HepG2 (cell line): ENCODE data around the gene LUC7L. TPM values are rescaled to one million over a fixed set of nuclear protein-coding genes. Genes with fewer than 3 reads are reported as not detected.

Experiments used
- EP300 ChIP-seq, 3 experiments: sonication (generic) in 1 of 3; formaldehyde crosslinking in 1 of 3; IDR thresholded peaks; 2 replicates each; pipeline versions ENCODE4 v1.5.1 to v1.6.1; 2011 to 2020; ENCODE audit warnings: low read depth in 2 of 3, low read length in 2 of 3, borderline replicate concordance in 1 of 3, improper control_type of control experiment in 1 of 3, mild to moderate bottlenecking in 1 of 3, missing genetic modification reagents in 1 of 3, moderate library complexity in 1 of 3
- HNRNPUL1 ChIP-seq: fragments of 200-400 bp; formaldehyde crosslinking; IDR thresholded peaks from 2 replicates; pipeline ENCODE4 v1.6.1; 2017; ENCODE audit warnings: low read depth, mild to moderate bottlenecking, low read length, moderate library complexity
- HOXA9 ChIP-seq: sonication (generic); formaldehyde crosslinking; IDR thresholded peaks from 2 replicates; pipeline ENCODE4 v1.8.1; 2022; ENCODE audit warnings: missing genetic modification reagents, mild to moderate bottlenecking, moderate library complexity, borderline replicate concordance
- RARG ChIP-seq: sonication (generic); formaldehyde crosslinking; IDR thresholded peaks from 2 replicates; pipeline ENCODE4 v1.4.0; 2020; ENCODE audit warnings: low read depth, mild to moderate bottlenecking, missing genetic modification reagents
- RELA ChIP-seq: sonication (generic); formaldehyde crosslinking; IDR thresholded peaks from 2 replicates; pipeline ENCODE4 v1.4.0; 2020; ENCODE audit warnings: missing genetic modification reagents
- SNAPC2 ChIP-seq: sonication (generic); formaldehyde crosslinking; IDR thresholded peaks from 2 replicates; pipeline ENCODE4 v1.8.1; 2022; ENCODE audit warnings: mild to moderate bottlenecking, missing genetic modification reagents
- WIZ ChIP-seq: sonication (generic); formaldehyde crosslinking; IDR thresholded peaks from 2 replicates; pipeline ENCODE4 v1.5.1; 2020; ENCODE audit warnings: mild to moderate bottlenecking, missing genetic modification reagents
- YEATS2 ChIP-seq: sonication (generic); formaldehyde crosslinking; IDR thresholded peaks from 2 replicates; pipeline ENCODE4 v1.4.0; 2020; ENCODE audit warnings: missing genetic modification reagents, borderline replicate concordance
- ZNF224 ChIP-seq: sonication (generic); formaldehyde crosslinking; IDR thresholded peaks from 2 replicates; pipeline ENCODE4 v1.5.0; 2020; ENCODE audit warnings: mild to moderate bottlenecking, missing genetic modification reagents
- ZNF251 ChIP-seq: sonication (generic); formaldehyde crosslinking; IDR thresholded peaks from 2 replicates; pipeline ENCODE4 v1.9.0; 2021; ENCODE audit warnings: mild to moderate bottlenecking, missing genetic modification reagents
- ZNF333 ChIP-seq: sonication (generic); formaldehyde crosslinking; IDR thresholded peaks from 2 replicates; pipeline ENCODE4 v1.4.0; 2020; ENCODE audit warnings: mild to moderate bottlenecking, missing genetic modification reagents, borderline replicate concordance
- ZNF430 ChIP-seq: sonication (generic); formaldehyde crosslinking; IDR thresholded peaks from 2 replicates; pipeline ENCODE4 v1.9.0; 2021; ENCODE audit warnings: mild to moderate bottlenecking, missing genetic modification reagents
- polyA plus RNA-seq, 8 experiments: library from polyadenylated mRNA; depleted of rRNA in 3 of 8; stranded (reverse) in 7 of 8; unstranded in 1 of 8; fragments of >200 nt; fragmentation: Illumina TruSeq in 4 of 8; extraction: Trizol in 4 of 8; gene quantifications; 2 replicates each; pipeline versions ENCODE4 v1.2.1 to v1.2.3, GENCODE V29; 2011 to 2016; ENCODE audit warnings: low read depth in 4 of 8, missing spikeins in 1 of 8, mixed read lengths in 1 of 8; ENCODE audit not compliant: insufficient read depth in 1 of 8
- total RNA-seq, 5 experiments: library from RNA; depleted of rRNA; stranded (reverse); fragments of >200 nt; fragmentation: Illumina TruSeq; extraction: Trizol; gene quantifications; 2 replicates each; pipeline ENCODE4 v1.2.3, GENCODE V29; 2016; ENCODE audit warnings: low read depth in 1 of 5
- TF ChIP-seq, protein P1 (sequence below): sonication (generic); formaldehyde crosslinking; IDR thresholded peaks from 2 replicates; pipeline ENCODE4 v1.4.0; 2020; ENCODE audit warnings: mild to moderate bottlenecking, missing genetic modification reagents
- TF ChIP-seq, protein P2 (sequence below): sonication (generic); formaldehyde crosslinking; IDR thresholded peaks from 2 replicates; pipeline ENCODE4 v1.8.1; 2023; ENCODE audit warnings: mild to moderate bottlenecking, moderate library complexity, missing genetic modification reagents
- TF ChIP-seq, protein P3 (sequence below): sonication (generic); formaldehyde crosslinking; IDR thresholded peaks from 2 replicates; pipeline ENCODE4 v1.5.1; 2020; ENCODE audit warnings: missing genetic modification reagents, mild to moderate bottlenecking, borderline replicate concordance
- TF ChIP-seq, protein P4 (sequence below): sonication (generic); formaldehyde crosslinking; IDR thresholded peaks from 2 replicates; pipeline ENCODE4 v1.5.1; 2020; ENCODE audit warnings: mild to moderate bottlenecking, missing genetic modification reagents
- TF ChIP-seq, protein P5 (sequence below): sonication (generic); formaldehyde crosslinking; IDR thresholded peaks from 2 replicates; pipeline ENCODE4 v1.8.1; 2023; ENCODE audit warnings: mild to moderate bottlenecking, inconsistent platforms, moderate library complexity, missing genetic modification reagents, borderline replicate concordance
- TF ChIP-seq, protein P6 (sequence below): sonication (generic); formaldehyde crosslinking; IDR thresholded peaks from 2 replicates; pipeline ENCODE4 v1.4.0; 2020; ENCODE audit warnings: mild to moderate bottlenecking, missing genetic modification reagents

LUC7L gene
- total and polyA plus RNA-seq, 2 of the 13 experiments (the other 11 are each of a cell fraction or from before 2014, with no cell fraction given), result 48.7 to 56.9 TPM

DNA sequence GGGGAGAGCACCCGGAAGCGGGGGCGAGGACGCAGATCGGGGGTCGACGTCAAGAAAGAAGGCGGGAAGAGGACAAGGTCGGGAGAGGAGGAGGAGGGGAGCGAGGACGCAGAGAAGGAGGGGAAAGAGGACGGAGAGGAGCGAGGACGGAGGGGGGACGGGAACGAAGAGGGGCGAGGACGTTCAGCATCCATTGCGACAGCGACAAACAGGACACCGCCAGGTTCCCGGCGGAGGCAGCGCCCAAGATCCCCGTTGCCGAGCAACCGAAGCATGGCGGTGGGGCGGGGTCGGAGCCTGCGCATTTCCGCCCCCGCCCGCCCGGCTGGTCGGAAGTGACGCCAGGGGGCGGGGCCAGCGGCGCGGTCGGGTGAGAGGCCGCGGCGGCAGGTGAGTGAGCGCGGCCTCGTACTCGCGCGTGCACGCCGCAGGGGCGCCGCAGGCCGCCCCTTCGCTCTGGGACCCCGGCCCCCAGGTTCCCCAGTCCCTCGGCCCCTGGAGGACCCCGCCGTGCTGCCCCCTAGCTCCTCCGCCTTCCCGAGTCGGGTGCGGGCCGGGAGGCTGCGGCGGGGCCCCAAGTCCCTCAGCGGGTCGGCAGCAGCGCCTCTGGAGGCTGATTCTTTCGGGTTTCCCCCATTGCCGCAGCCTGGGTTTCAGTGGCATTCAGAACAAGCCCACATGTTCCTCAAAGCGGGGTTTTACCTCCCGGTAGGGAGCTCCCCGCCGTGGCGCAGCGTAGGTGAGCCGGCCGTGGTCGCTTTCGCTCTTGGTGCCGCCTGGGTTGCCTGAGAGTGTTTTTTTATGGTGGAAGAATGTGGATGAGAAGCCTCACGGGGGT, 5.4 kb upstream of the LUC7L start, which contains the start of gene FAM234A (continued):
- TF ChIP-seq WIZ (no peak), RARG (CRISPR knock-in tag) (no peak), RELA (CRISPR knock-in tag) (no peak), ZNF333 (CRISPR knock-in tag) (no peak), YEATS2 (CRISPR knock-in tag) (no peak), EP300 (IDR thresholded peaks at IDR 0.05; ENCODE audit: low read depth in 2 of 2, low read length in 2 of 2) (0 out of 4 replicates have a peak, but pooled peaks of 1 of the 2 experiments have one; percentile 6), EP300 (CRISPR knock-in tag; IDR thresholded peaks at IDR 0.05; ENCODE audit: borderline replicate concordance) (peak; percentile 14; the same call in 1 of the 2 replicates), ZNF251 (CRISPR knock-in tag) (no peak), SNAPC2 (CRISPR knock-in tag) (no peak), HNRNPUL1 (no peak), HOXA9 (CRISPR knock-in tag) (no peak), ZNF224 (CRISPR knock-in tag) (no peak; the same call in 1 of the 2 replicates), ZNF430 (CRISPR knock-in tag) (no peak)
- TF ChIP-seq, protein P1, sequence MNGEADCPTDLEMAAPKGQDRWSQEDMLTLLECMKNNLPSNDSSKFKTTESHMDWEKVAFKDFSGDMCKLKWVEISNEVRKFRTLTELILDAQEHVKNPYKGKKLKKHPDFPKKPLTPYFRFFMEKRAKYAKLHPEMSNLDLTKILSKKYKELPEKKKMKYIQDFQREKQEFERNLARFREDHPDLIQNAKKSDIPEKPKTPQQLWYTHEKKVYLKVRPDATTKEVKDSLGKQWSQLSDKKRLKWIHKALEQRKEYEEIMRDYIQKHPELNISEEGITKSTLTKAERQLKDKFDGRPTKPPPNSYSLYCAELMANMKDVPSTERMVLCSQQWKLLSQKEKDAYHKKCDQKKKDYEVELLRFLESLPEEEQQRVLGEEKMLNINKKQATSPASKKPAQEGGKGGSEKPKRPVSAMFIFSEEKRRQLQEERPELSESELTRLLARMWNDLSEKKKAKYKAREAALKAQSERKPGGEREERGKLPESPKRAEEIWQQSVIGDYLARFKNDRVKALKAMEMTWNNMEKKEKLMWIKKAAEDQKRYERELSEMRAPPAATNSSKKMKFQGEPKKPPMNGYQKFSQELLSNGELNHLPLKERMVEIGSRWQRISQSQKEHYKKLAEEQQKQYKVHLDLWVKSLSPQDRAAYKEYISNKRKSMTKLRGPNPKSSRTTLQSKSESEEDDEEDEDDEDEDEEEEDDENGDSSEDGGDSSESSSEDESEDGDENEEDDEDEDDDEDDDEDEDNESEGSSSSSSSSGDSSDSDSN (CRISPR knock-in tag), result peak; percentile 67
- TF ChIP-seq, protein P2, sequence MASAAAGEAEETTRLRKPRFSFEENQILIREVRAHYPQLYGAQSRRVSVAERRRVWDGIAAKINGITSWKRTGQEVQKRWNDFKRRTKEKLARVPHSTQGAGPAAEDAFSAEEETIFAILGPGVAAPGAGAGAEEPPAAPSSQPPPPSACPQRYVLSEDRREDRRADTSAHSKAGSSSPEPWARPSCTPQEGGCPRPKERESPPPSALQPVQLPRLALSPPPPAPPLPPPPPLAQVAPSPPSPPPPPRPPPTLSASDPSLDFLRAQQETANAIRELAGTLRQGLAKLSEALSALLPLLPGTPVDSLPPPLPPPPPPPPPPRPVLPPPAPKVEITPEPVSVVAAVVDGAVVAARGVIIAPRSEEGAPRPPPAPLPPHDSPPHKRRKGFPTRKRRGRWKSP (CRISPR knock-in tag), result peak; percentile 55; the same call in 1 of the 2 replicates
- TF ChIP-seq, protein P3, sequence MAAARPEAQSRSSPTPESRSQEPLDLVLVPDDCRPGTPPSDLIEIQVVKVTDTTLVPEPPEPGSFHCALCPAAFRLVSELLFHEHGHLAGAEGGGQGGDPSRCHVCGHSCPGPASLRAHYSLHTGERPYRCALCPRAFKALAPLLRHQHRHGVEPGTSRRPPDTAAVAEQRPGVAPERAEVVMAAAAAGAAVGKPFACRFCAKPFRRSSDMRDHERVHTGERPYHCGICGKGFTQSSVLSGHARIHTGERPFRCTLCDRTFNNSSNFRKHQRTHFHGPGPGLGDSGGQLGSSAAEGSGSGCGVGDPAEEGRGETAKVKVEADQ (CRISPR knock-in tag), result no peak
- TF ChIP-seq, protein P4, sequence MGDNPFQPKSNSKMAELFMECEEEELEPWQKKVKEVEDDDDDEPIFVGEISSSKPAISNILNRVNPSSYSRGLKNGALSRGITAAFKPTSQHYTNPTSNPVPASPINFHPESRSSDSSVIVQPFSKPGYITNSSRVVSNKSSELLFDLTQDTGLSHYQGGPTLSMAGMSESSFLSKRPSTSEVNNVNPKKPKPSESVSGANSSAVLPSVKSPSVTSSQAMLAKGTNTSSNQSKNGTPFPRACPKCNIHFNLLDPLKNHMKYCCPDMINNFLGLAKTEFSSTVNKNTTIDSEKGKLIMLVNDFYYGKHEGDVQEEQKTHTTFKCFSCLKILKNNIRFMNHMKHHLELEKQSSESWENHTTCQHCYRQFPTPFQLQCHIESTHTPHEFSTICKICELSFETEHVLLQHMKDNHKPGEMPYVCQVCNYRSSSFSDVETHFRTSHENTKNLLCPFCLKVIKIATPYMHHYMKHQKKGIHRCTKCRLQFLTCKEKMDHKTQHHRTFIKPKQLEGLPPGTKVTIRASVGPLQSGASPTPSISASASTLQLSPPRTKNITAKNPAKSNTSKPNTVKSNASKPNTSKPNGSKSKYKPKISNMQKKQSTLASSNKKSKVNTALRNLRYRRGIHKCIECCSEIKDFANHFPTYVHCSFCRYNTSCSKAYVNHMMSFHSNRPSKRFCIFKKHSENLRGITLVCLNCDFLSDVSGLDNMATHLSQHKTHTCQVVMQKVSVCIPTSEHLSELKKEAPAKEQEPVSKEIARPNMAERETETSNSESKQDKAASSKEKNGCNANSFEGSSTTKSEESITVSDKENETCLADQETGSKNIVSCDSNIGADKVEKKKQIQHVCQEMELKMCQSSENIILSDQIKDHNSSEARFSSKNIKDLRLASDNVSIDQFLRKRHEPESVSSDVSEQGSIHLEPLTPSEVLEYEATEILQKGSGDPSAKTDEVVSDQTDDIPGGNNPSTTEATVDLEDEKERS (CRISPR knock-in tag), result peak; percentile 26; the same call in 1 of the 2 replicates
- TF ChIP-seq, protein P5, sequence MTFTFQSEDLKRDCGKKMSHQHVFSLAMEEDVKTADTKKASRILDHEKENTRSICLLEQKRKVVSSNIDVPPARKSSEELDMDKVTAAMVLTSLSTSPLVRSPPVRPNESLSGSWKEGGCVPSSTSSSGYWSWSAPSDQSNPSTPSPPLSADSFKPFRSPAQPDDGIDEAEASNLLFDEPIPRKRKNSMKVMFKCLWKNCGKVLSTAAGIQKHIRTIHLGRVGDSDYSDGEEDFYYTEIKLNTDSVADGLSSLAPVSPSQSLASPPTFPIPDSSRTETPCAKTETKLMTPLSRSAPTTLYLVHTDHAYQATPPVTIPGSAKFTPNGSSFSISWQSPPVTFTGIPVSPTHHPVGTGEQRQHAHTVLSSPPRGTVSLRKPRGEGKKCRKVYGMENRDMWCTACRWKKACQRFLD (CRISPR knock-in tag), result 0 out of 2 replicates have a peak, but pooled peaks have one; percentile 55
- TF ChIP-seq, protein P6, sequence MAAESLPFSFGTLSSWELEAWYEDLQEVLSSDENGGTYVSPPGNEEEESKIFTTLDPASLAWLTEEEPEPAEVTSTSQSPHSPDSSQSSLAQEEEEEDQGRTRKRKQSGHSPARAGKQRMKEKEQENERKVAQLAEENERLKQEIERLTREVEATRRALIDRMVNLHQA (CRISPR knock-in tag), result no peak
